CD4-positive, alpha-beta T cell treated with Interleukin-17A for 4 hours (primary cell): ENCODE results near the gene IRGQ.
"Not testable (repeated sequence)": the region's sequence is repeated elsewhere in the genome, so short reads cannot be mapped to it uniquely, and the experiment has no call there.

Experiments used
- DNase-seq: peaks from one replicate; pipeline ENCODE4 v3.0.0-alpha.2; 2020; ENCODE audit warnings: mixed read lengths

Gene IRGQ

DNA sequence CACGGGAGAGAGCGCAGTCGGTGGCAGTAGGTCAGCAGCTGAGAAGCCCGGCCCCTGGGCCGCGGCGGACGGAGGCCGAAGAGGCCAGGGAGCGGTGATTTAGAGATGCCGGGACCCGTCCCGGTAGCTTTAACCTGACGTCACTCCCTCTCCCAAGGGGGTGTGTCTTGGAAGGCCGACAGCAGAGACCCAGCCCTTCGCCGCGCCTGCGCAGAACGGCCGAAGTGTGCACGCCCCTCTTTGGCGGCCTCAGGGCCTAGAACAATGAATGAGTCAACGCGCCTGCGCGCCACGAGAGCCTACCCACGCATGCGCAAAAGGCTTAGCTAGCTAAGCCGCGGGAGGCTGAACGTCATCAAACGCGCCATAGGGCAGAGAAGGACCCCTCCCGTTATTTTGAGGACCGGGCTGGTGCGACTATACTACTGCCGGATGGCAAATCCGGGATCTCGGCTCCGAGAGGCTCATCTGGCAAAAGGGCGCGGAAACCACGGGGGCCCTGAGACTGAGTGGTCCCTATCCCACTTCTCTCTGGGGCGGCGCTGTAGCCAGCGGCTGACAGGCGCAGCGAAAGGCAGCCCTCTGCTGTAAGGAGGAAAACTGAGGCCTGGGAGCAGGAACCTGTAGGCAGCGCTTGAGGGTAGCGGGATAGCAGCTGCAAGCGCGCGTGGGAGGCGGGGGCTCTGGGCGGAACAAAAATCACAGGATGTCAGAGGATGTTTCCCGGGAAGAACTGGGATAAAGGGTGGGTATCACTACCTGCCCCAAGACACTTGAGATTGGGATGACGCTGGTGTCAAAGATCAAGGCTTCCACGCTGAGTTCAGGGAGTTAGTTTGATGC lies at the start of gene IRGQ, which contains the start of gene ZNF576:
IRGQ (minus strand) TSS at position 136 of the 843 bp plus-strand sequence. CDS start 796 bp downstream, outside the sequence.
ZNF576 (plus strand) TSS at position 597 of the 843 bp plus-strand sequence. CDS start 514 bp downstream, outside the sequence.
- peak; percentile 100 for DNase-seq

GRCh38 chr19:43644181-43644580 lies 48.2 kb upstream of the IRGQ start:
- no peak for DNase-seq

DNA sequence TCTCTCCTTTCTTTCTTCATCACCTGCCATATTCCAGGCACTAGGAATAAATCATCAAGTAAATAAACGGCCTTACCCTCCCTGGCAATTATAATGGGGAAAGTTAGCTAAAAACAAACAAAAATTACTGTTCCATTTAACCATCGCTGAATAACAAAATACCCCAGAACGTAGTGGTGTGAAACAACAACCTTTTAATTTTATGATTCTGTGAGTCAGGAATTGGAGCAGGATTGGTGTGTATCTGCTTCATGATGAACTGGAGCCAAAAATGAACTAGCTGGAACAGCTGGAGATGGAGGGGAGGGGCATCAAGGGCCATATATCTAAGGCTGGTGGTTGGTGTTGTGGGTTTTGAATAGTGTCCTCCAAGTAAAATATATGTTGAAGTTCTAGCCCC lies 47.4 kb upstream of the IRGQ start:
- no peak for DNase-seq

- DNase-seq, result no peak
Measured at GRCh38 chr19:43642531-43642930, 46.6 kb upstream of the IRGQ start.

GRCh38 chr19:43641333-43641732 lies 45.4 kb upstream of the IRGQ start:
- DNase-seq, result no peak

DNA sequence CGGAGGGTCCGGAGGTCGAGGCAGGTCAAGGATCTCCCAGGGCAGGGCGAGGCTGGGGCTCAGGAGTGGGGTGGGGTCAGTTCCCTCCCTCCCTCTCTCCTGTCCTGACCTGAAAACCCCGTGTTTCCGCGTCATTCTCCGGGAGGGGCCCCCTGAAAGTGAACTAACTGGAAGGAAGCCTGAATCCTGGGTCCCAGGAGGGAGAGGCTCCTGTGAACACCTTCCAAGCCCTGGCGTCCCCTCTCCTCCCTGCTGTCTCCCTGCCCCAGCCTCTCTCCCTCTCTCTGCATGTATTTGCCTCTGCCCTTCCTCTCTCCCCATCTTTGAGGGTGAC lies 44.5 kb upstream of the IRGQ start:
- no peak for DNase-seq

GRCh38 chr19:43639519-43640423 lies 43.8 kb upstream of the IRGQ start, which contains the start of gene CADM4:
Gene CADM4 (minus strand): TSS chr19:43639850. CDS start chr19:43639790, 60 bp downstream.
- peak; percentile 65 for DNase-seq

GRCh38 chr19:43638995-43639518 lies 43.1 kb upstream of the IRGQ start:
- DNase-seq, result no peak

DNA sequence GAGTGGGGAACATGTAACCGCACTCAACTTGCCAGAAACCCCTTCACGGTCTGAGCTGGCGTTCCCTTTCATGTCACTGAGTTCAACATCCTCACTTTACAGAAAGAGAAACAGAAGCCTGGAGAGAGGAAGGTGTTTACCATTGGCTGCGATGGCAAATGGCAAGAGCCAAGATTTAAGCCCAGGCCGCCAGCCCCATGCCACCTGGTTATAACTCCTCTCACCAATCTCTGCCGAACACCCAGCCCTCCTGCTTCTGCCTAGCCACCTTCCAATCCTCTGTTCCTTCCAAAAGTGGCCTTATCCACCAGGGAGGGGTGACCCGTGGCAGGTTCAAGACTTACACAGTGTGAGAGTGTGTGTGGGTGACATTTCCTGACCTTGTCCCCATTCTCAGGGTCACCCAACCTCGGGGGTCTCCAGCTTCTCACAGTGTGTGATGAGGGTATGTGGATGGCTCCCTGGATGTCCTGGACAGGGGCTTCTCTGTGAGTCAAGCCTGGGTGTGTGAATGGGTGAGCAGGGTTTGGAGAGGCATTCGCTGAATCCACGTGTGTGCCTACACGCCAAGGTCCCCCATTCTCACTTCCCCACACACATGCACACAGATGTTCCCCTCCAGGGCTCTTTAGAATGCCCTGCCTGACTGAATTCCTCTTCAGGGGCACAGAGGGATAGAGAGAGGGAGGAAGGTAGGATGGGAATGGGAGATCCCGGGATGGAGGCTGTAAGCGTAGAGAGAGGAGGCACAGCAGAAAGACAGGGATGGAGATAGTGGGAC lies 42.5 kb upstream of the IRGQ start:
- DNase-seq, result no peak

GRCh38 chr19:43636121-43636683 lies 40.3 kb upstream of the IRGQ start:
- DNase-seq, result no peak

GRCh38 chr19:43635561-43635940 lies 39.6 kb upstream of the IRGQ start:
- not testable (repeated sequence) for DNase-seq

DNA sequence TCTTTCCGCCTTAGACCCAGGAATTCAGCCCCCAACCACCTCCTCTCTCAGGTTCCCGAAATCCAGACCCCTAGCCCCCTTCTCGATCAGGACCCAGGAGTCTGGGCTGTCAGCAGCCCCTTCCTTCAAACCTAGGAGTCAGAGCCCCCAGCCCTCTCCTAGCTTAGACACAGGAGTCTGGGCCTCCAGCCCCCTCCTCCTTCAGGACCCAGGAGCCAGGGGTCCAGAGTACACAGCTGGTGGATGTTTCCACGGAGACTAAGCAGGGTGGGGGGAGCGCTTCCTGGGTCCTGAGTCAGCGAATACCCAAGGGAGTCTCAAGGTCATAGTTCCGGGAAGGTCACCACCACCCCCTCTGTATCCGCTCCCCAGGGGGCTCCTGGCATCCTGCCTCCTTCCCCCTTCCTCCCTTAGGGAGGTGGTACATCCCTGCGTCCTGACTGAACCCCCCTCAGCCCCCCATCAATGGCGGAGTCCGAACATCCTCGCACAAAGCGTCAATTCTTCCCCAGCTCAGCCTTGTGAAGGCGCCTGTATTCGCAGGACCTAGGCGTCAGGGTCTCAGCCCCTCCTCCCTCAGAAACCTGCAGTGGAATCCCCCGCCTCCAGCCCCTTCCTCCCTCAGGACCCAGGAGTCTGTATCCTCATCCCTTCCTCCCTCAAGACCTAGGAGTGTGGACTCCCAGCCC lies 39.1 kb upstream of the IRGQ start:
- DNase-seq, result no peak

DNA sequence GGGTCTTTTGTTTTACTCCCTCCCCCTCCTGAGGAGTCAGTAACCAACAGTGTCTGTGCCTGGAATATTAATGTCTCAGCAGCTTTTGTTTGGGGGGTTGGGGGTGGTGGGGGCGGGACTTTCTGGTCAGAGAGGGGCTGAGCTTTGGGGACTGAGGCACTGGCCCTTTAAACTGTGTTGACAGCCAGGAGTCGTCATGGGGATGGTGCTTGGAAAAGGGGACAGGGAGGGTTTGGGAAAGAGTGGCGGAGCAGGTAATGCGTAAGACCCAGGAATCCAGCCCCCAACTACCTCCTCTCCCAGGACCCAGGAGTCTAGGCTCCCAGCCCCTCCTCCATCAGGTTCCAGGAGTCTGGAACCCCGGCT lies 38.6 kb upstream of the IRGQ start:
- DNase-seq, result no peak

- DNase-seq, result no peak
Measured at GRCh38 chr19:43634068-43634467, 38.1 kb upstream of the IRGQ start.

DNA sequence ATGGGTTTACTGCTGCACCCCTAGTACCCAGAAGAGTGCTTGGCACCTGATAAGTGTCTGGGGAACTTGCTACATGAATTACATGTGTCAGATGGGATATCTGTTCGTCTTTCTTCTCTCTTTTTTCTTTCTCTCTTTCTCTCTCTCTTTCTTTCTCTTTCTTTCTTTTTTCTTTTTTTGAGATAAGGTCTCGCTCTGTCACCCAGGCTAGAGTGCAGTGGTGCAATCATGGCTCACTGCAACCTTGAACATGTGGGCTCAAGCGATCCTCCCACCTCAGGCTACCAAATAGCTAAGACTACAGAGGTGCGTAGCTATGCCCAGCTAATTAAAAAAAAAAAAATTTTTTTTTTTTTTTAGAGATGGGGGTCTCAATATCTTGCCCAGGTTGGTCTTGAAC lies 37.6 kb upstream of the IRGQ start:
- DNase-seq, result no peak

- DNase-seq, result no peak
Measured at GRCh38 chr19:43631491-43631890, 35.6 kb upstream of the IRGQ start.

- DNase-seq, result no peak
Measured at GRCh38 chr19:43628646-43629326, 32.9 kb upstream of the IRGQ start.

GRCh38 chr19:43626838-43627237 lies 30.9 kb upstream of the IRGQ start:
- DNase-seq, result no peak

DNA sequence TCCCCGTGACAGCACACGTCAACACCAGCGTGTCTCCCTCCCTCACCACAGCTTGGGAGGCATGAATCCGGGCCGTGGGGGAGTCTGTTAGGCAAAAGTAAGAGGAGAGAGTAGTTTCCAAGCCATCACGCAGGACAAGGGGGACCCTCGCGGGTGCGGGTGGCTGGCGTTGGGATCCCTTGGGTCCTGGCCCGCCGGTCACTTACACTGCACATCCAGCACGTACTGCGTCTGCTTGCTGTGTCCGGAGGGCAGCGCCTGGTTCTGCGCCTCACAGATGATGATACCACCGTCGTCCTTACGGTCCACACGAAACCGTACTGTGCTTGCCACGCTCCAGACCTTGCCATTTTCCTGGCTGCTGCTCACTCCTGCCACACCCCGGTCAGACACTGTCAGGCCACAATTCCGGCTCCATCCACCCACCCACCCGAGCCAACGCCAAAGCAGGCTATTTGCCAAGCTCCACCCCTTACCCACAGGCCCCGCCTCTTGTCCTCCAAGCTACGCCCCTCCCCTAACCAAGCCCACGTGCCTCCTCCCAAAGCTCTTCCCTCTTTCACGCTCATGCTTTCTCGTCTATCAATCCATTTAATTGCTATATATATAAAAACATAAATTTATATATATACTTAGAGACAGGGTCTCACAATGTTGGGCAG lies 30.1 kb upstream of the IRGQ start:
- DNase-seq, result peak; percentile 34

DNA sequence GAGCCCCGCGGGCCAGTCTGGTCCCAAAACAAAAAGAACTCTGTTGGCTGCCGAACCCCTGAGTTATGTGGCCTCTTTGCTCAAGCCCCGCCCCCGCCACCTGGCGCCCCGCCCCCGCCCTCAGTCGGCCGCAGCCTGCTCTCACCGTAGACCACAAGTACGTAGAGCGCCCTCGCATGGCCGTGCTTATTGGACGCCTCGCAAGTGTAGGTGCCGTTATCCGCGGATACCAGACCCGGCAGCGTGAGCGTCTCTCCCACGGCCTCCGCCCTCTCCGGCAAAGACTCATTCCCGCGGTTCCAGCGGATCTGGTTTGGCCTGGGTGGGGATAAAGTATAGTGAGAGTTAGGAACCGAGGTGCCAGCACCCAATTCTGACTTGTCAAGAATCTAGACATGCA lies 29.0 kb upstream of the IRGQ start:
- peak; percentile 93 for DNase-seq
